K562 (cell line): ENCODE measurements around the gene EPYC. TPM values are rescaled to one million over a fixed set of nuclear protein-coding genes. Genes with fewer than 3 reads are reported as not detected.
A peak's percentile ranks its signal among the peaks of the same experiment; 100 is the strongest.

Experiments used
- ATAC-seq: fragments of 200-7000 bp; cut with Tn5 transposase; 3 replicates; pipeline ENCODE4 v1.9.1; 2020; ENCODE audit warnings: moderate library complexity
- BruUV-seq: library from RNA; stranded (reverse); fragments of 400-500 nt; replicated peaks from 2 replicates; lab custom pipeline; 2021; lab: Mats Ljungman, UMichigan
- CTCF ChIA-PET: fragments of 300-600 bp; formaldehyde crosslinking; extraction: SDS; loops from one replicate; lab custom pipeline; 2021; ENCODE audit warnings: low intra/inter-chr PET ratio; lab: Yijun Ruan, JAX
- POLR2A ChIA-PET: fragments of 300-600, 350-650 bp; sonication (Branson Sonifier 250); formaldehyde crosslinking; extraction: SDS; loops from one replicate; lab custom pipeline; 2021; ENCODE audit warnings: antibody characterized with exemption, inconsistent platforms; lab: Yijun Ruan, JAX
- DNase-seq, 4 experiments: peaks; one replicate each; pipeline versions ENCODE4 v3.0.0 to v3.0.0-alpha.2; 2011 to 2018; ENCODE audit warnings: low spot score in 3 of 4, mixed read lengths in 3 of 4; ENCODE audit errors: extremely low read depth in 1 of 4
- FAIRE-seq: peaks from 2 replicates; lab custom pipeline; 2011; peaks lifted over from hg19 to GRCh38; lab: Jason Lieb, UNC
- H2AFZ ChIP-seq: 2 replicates; pipeline ENCODE4 v1.6.0; 2011; ENCODE audit warnings: low read depth, low read length, control low read depth, inconsistent platforms
- H3K27ac ChIP-seq: fragments of 200-600 bp; 3 replicates; pipeline ENCODE4 v1.8.0; 2011; ENCODE audit warnings: low read depth, mild to moderate bottlenecking, control low read depth, inconsistent platforms, low read length, moderate library complexity, mixed read lengths; ENCODE audit errors: extremely low read depth
- H3K27me3 ChIP-seq, 2 experiments: fragments of 300-600 bp in 1 of 2; 2 replicates in 1 of 2; 3 replicates in 1 of 2; pipeline versions ENCODE4 v1.6.0 to v1.8.0; 2011; ENCODE audit warnings: inconsistent platforms in 2 of 2, low read length in 2 of 2, mild to moderate bottlenecking in 1 of 2, mixed read lengths in 1 of 2, moderate library complexity in 1 of 2; ENCODE audit not compliant: control insufficient read depth in 2 of 2, insufficient read depth in 2 of 2
- H3K36me3 ChIP-seq: fragments of 300-600 bp; 3 replicates; pipeline ENCODE4 v1.8.0; 2011; ENCODE audit warnings: mild to moderate bottlenecking, low read length, inconsistent platforms; ENCODE audit not compliant: control insufficient read depth, insufficient read depth
- H3K4me1 ChIP-seq, 2 experiments: fragments of 200-600 bp in 1 of 2; replicated peaks in 1 of 2; 2 replicates in 1 of 2; 3 replicates in 1 of 2; pipeline versions ENCODE4 v1.5.1 to v1.8.0; 2011; ENCODE audit warnings: inconsistent platforms in 2 of 2, low read length in 2 of 2, mild to moderate bottlenecking in 1 of 2, mixed read lengths in 1 of 2, moderate library complexity in 1 of 2; ENCODE audit not compliant: control insufficient read depth in 2 of 2, insufficient read depth in 2 of 2
- H3K4me2 ChIP-seq: 2 replicates; pipeline ENCODE4 v1.6.1; 2011; ENCODE audit warnings: low read length, control low read depth, inconsistent platforms, mixed read lengths; ENCODE audit not compliant: insufficient read depth
- H3K4me3 ChIP-seq: fragments of 200-600 bp; sonication (generic), shearing (Covaris generic); 2 replicates; pipeline ENCODE4 v1.5.1; 2016; ENCODE audit warnings: control low read depth, inconsistent platforms
- H3K79me2 ChIP-seq: fragments of 200-600 bp; 3 replicates; pipeline ENCODE4 v1.8.0; 2011; ENCODE audit warnings: low read length, inconsistent platforms; ENCODE audit not compliant: control insufficient read depth, insufficient read depth
- H3K9ac ChIP-seq, 2 experiments: 2 replicates each; pipeline versions ENCODE4 v1.6.0 to v1.6.1; 2011; ENCODE audit warnings: low read depth in 2 of 2, low read length in 2 of 2, control low read depth in 1 of 2, inconsistent platforms in 1 of 2, mild to moderate bottlenecking in 1 of 2, mixed read lengths in 1 of 2; ENCODE audit not compliant: insufficient read depth in 1 of 2
- H3K9me1 ChIP-seq: one replicate; pipeline ENCODE4 v1.6.0; 2011; ENCODE audit warnings: inconsistent platforms, mild to moderate bottlenecking, low read length, moderate library complexity; ENCODE audit not compliant: control insufficient read depth, insufficient read depth
- H3K9me3 ChIP-seq: replicated peaks from 2 replicates; pipeline ENCODE4 v1.5.1; 2011; ENCODE audit warnings: low read depth, low read length, inconsistent platforms; ENCODE audit not compliant: control insufficient read depth, insufficient read depth
- H4K20me1 ChIP-seq: replicated peaks from 2 replicates; pipeline ENCODE4 v1.6.1; 2011; ENCODE audit warnings: low read length, inconsistent platforms, mixed read lengths; ENCODE audit not compliant: control insufficient read depth, insufficient read depth
- E2F3 ChIP-seq: fragments of 250-450 bp; sonication (Bioruptor Pico); IDR thresholded peaks from 2 replicates; pipeline ENCODE4 v1.4.0; 2020; ENCODE audit warnings: mild to moderate bottlenecking
- GATAD2A ChIP-seq: fragments of 450-650 bp; IDR thresholded peaks from 2 replicates; pipeline ENCODE4 v1.6.1; 2017
- GTF3C2 ChIP-seq: IDR thresholded peaks from 3 replicates; pipeline ENCODE4 v1.6.1; 2011; ENCODE audit warnings: borderline replicate concordance, mild to moderate bottlenecking, moderate library complexity; ENCODE audit not compliant: insufficient read length; ENCODE audit errors: extremely low read depth
- MAX ChIP-seq: sonication (generic); formaldehyde crosslinking; IDR thresholded peaks from 2 replicates; pipeline ENCODE4 v1.9.0; 2022; ENCODE audit warnings: mild to moderate bottlenecking, missing genetic modification reagents
- PKNOX1 ChIP-seq: fragments of 450-650 bp; IDR thresholded peaks from 2 replicates; pipeline ENCODE4 v1.6.1; 2016
- PPARD ChIP-seq: fragments of 250-450 bp; sonication (Bioruptor Pico); IDR thresholded peaks from 2 replicates; pipeline ENCODE4 v1.8.0; 2022; ENCODE audit warnings: inconsistent platforms, mild to moderate bottlenecking, moderate library complexity
- ZBTB49 ChIP-seq: sonication (generic); formaldehyde crosslinking; IDR thresholded peaks from 2 replicates; pipeline ENCODE4 v1.8.0; 2022; ENCODE audit warnings: missing genetic modification reagents, mild to moderate bottlenecking, borderline replicate concordance
- ZNF316 ChIP-seq: fragments of 450-650 bp; IDR thresholded peaks from 2 replicates; pipeline ENCODE4 v1.6.1; 2016
- ZNF445 ChIP-seq: fragments of 250-450 bp; sonication (Bioruptor Pico); IDR thresholded peaks from 2 replicates; pipeline ENCODE4 v1.4.0; 2020; ENCODE audit warnings: low read depth, mild to moderate bottlenecking, moderate library complexity
- WGBS: fragments of 100-300 bp; shearing (Covaris generic); methylation state at CpG from one replicate; pipeline ENCODE4 v1.1.6; 2016; ENCODE audit warnings: low coverage, mixed read lengths; ENCODE audit not compliant: insufficient coverage; ENCODE audit errors: missing lambda C conversion rate; 5-methylcytosine and 5-hydroxymethylcytosine counted together
- in situ Hi-C: fragments of 300-500 bp; cut with MboI; formaldehyde crosslinking; loops from 4 replicates; pipeline ENCODE4 v1.15.0; 2018; ENCODE audit warnings: inconsistent platforms, mixed read lengths
- intact Hi-C: fragments of 100-400 bp; cut with micrococcal nuclease; formaldehyde crosslinking; loops from 2 replicates; pipeline ENCODE4 v1.14.2; 2022
- polyA plus RNA-seq, 8 experiments: library from polyadenylated mRNA; depleted of rRNA in 4 of 8; stranded (reverse) in 5 of 8; unstranded in 3 of 8; fragments of >200 nt; fragmentation: Nextera tagmentation in 2 of 8; fragmentation: Illumina TruSeq in 1 of 8; extraction: Ambion mirVana in 2 of 8; extraction: Trizol in 1 of 8; gene quantifications; 2 replicates each; pipeline versions ENCODE4 v1.2.1 to v1.2.3, GENCODE V29; 2011 to 2014; ENCODE audit warnings: inconsistent platforms in 1 of 8, missing spikeins in 1 of 8
- total RNA-seq, 7 experiments: library from RNA; depleted of rRNA in 6 of 7; stranded (reverse); fragments of >200 nt in 6 of 7; fragmentation: Illumina TruSeq in 2 of 7; extraction: Trizol in 2 of 7; gene quantifications; 2 replicates each; pipeline versions ENCODE4 v1.2.1 to v1.2.3, GENCODE V29; 2011 to 2021; ENCODE audit warnings: low replicate concordance in 1 of 7
- TF ChIP-seq, protein P1 (sequence below): fragments of 450-650 bp; formaldehyde crosslinking; IDR thresholded peaks from 2 replicates; pipeline ENCODE4 v1.4.0; 2022; ENCODE audit warnings: missing genetic modification characterization

The EPYC gene
- total and polyA plus RNA-seq, 9 of the 15 experiments (the other 6 are each of a cell fraction or from before 2014, with no cell fraction given) = not detected

GRCh38 chr12:90936230-90937005, 68.4 kb downstream of the EPYC start:
- in situ Hi-C loops (loop anchor here (25.0 kb wide), 1 partner anchor 1474 kb away; no protein-coding TSS in a partner anchor), intact Hi-C loops (no loop called here)
- no peak for ATAC-seq
- H3K9me1 ChIP-seq = no peaks in the 10 kb centered on the region
- no peak for FAIRE-seq
- no peak for DNase-seq
- BruUV-seq = no TSS peak
- no peaks in the 10 kb centered on the region for H3K36me3 ChIP-seq
- 0 out of 2 replicates have a peak overlapping the region, but pooled peaks have one; percentile 16 for H2AFZ ChIP-seq
- 6% methylated on average over 5 of the region's 5 CpGs for WGBS
- H3K9me3 ChIP-seq = no peaks in the 10 kb centered on the region
- no peaks in the 10 kb centered on the region for H3K27me3 ChIP-seq
- H3K9ac ChIP-seq = no peak overlapping the region
- no peak overlapping the region for H3K27ac ChIP-seq
- H3K4me1 ChIP-seq = no peaks in the 10 kb centered on the region
- H3K4me2 ChIP-seq = no peak overlapping the region
- H3K4me3 ChIP-seq = no peak overlapping the region
- no peaks in the 10 kb centered on the region for H4K20me1 ChIP-seq
- no peaks in the 10 kb centered on the region for H3K79me2 ChIP-seq
- TF ChIP-seq ZNF316 = no peak
- no peak for TF ChIP-seq ZBTB49 (CRISPR knock-in tag)
- TF ChIP-seq MAX = no peak
- TF ChIP-seq, protein P1, sequence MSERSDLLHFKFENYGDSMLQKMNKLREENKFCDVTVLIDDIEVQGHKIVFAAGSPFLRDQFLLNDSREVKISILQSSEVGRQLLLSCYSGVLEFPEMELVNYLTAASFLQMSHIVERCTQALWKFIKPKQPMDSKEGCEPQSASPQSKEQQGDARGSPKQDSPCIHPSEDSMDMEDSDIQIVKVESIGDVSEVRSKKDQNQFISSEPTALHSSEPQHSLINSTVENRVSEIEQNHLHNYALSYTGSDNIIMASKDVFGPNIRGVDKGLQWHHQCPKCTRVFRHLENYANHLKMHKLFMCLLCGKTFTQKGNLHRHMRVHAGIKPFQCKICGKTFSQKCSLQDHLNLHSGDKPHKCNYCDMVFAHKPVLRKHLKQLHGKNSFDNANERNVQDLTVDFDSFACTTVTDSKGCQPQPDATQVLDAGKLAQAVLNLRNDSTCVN = no peak
- no peak for TF ChIP-seq GTF3C2
- TF ChIP-seq E2F3 = no peak
- TF ChIP-seq GATAD2A = no peak
- TF ChIP-seq PPARD (CRISPR knock-in tag) = no peak
- no peak for TF ChIP-seq ZNF445 (CRISPR knock-in tag)
- TF ChIP-seq PKNOX1 = no peak
- CTCF ChIA-PET = no interaction called here
- POLR2A ChIA-PET = no interaction called here
